H1 (cell line): ENCODE measurements around the gene TMC6. TPM values are rescaled to one million over a fixed set of nuclear protein-coding genes. Genes with fewer than 3 reads are reported as not detected.

Experiments
- ATF2 ChIP-seq: IDR thresholded peaks from 2 replicates; pipeline ENCODE4 v1.6.1; 2012; ENCODE audit warnings: low read length, inconsistent platforms
- ATF3 ChIP-seq: IDR thresholded peaks from 2 replicates; pipeline ENCODE4 v1.6.1; 2011; ENCODE audit warnings: low read depth, mild to moderate bottlenecking, low read length; ENCODE audit not compliant: insufficient read depth
- CHD2 ChIP-seq: IDR thresholded peaks from 2 replicates; pipeline ENCODE4 v1.6.1; 2012; ENCODE audit warnings: low read length, improper control_type of control experiment
- CHD7 ChIP-seq: fragments of 300-600 bp; sonication (generic); IDR thresholded peaks from 2 replicates; pipeline ENCODE4 v1.7.1; 2012; ENCODE audit warnings: low read length, moderate library complexity, mild to moderate bottlenecking, inconsistent platforms; ENCODE audit not compliant: insufficient replicate concordance
- SAP30 ChIP-seq: fragments of 300-600 bp; sonication (generic); IDR thresholded peaks from 2 replicates; pipeline ENCODE4 v1.7.1; 2012; ENCODE audit warnings: low read length, moderate library complexity, mild to moderate bottlenecking, inconsistent platforms; ENCODE audit not compliant: insufficient read depth, insufficient replicate concordance
- SUZ12 ChIP-seq: fragments of 200-600 bp; sonication (generic); IDR thresholded peaks from 2 replicates; pipeline ENCODE4 v1.6.1; 2012; ENCODE audit warnings: mild to moderate bottlenecking, inconsistent platforms, low read length, moderate library complexity, mixed read lengths
- TAF1 ChIP-seq: IDR thresholded peaks from 2 replicates; pipeline ENCODE4 v1.6.1; 2011; ENCODE audit warnings: mild to moderate bottlenecking, low read depth, low read length
- polyA plus RNA-seq, 7 experiments: library from polyadenylated mRNA; depleted of rRNA in 3 of 7; stranded (reverse) in 5 of 7; unstranded in 2 of 7; fragments of >200 nt in 5 of 7; fragments of 200-250 nt in 2 of 7; gene quantifications; 1 replicate in 5 of 7; 2 replicates in 1 of 7; 4 replicates in 1 of 7; pipeline versions ENCODE4 v1.2.1 to v1.2.3, GENCODE V29; 2011 to 2013; ENCODE audit warnings: missing spikeins in 2 of 7, mixed read lengths in 2 of 7
- total RNA-seq: library from RNA; stranded (reverse); fragmentation: NEBNext Ultra II Directional; extraction: Animal tissue kit (Norgen Biotek cat#: 25700); gene quantifications from 2 replicates; pipeline ENCODE4 v1.2.1, GENCODE V29; 2021

TMC6 gene
- total and polyA plus RNA-seq, 2 of the 8 experiments (the other 6 are each of a cell fraction or from before 2014, with no cell fraction given): 39.4 to 77.6 TPM

DNA sequence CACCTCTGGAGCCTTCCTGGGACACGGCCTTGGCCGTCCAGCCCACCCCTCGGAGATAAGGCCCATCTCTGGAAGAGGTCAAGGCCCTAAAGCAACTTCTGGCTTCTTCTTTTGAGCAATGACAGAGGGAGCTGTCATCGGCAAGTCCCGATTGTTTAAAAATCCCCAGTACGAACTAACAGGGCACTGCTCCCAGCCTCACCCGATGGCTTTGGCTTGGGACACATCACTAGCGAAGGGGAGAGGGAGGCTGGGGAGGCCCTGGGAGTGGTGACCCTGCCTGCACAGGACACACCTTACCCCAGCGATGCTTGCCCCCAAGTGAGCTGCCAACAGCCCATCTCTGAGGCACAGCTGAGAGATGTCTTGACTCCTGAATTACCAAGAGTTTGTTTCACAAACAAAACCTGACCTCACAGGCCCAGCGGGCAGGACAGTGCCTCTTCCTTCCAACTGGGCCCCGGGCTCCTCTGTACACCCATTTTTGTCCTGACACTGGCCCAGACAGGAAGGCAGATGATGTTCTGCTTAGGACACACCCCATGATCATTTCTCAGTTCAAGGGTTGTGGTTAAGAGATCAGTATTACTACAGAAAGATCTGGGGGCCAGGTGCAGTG is 44.7 kb upstream of the TMC6 start (continued):
- no peak for TF ChIP-seq CHD7
- TF ChIP-seq SAP30: no peak
- no peak for TF ChIP-seq ATF3
- TF ChIP-seq TAF1: no peak
- no peak for TF ChIP-seq ATF2
- no peak for TF ChIP-seq CHD2
- no peak for TF ChIP-seq SUZ12
